Limb (tissue), 2 donors: ENCODE measurements around the gene ZNF365.

ENCODE experiments used
- DNase-seq, 2 donors: peaks; one replicate each; pipeline ENCODE4 v3.0.0-alpha.2; 2016; ENCODE audit errors: extremely low spot score in 2 of 2

Gene ZNF365

GRCh38 chr10:62414359-62414758 lies 40.2 kb downstream of the ZNF365 start:
- no peak for DNase-seq

DNA sequence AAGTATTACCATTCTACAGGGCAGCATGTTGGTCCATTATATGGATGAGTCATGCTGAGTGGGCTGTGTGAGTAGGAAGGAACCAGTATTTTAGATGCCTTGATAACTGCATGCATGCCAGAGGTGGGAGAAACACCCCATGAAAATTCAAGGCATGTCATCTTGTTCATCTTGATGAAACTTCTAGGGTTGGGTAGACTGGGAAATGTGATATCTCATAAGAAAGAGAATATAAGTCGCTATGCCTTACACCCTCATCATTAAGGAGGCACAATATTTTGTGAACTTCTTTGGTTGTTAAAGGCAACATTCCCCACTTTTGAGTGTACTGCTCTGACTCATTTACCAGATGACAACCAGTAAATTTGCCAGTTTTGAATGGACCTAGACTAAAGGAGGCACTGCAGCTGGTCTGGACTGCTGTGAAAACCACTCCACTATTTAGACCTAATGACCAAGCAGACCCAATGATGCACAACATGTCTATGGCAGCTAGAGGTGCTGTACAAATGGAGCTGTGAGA lies 48.0 kb downstream of the ZNF365 start:
- DNase-seq, result no peak

GRCh38 chr10:62424026-62424425 lies 49.9 kb downstream of the ZNF365 start:
- no peak for DNase-seq

GRCh38 chr10:62426086-62426485 lies 51.9 kb downstream of the ZNF365 start:
- DNase-seq, result no peak

DNA sequence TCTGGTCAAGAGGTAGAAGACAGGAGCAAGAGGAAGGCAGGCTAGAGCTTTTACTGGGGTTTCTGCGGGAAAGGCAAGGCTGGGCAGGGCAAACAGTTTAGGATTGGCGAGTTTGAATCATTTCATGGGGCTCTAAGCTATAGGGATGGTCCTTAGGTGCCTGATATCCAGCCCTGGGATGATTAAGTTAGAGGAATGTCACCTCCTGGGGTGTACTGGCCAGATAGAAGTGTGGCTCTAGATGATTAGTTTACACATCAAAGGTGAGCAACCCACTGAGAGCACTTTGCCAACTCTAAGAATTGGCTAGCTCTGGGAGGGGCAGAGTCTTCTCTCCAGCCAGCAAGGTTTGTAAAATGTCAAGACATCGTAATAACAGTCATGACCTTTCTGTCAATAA lies 52.4 kb downstream of the ZNF365 start:
- no peak for DNase-seq

GRCh38 chr10:62430881-62431280 lies 56.7 kb downstream of the ZNF365 start:
- DNase-seq, result no peak

DNA sequence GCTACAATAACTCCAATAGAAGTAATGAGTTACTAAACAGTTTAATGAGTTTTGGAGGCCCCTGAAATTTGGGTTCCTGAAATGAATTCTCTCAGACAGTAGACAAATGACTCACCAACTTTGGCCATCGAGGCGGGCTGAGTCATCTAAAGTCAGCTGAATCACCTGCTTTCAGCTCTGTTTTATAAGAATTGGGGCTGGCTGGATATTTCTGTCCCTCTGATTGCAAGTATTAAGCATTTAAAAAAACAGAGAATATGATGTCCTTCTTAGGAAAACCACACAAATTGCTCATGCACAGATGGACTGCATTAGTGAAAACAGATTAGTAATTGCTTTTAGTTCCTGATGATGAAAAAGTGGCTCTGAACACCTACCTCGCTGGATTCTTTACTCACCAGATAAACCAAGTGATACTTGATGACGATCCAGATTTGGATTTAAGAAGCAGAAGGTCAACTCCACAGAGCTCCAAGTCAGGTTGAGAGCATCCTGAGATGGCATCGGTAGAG lies 59.1 kb downstream of the ZNF365 start:
- DNase-seq, result no peak

GRCh38 chr10:62433901-62434300 lies 59.7 kb downstream of the ZNF365 start:
- DNase-seq, result no peak

- peak in 1 of 2 donors; percentile 53 for DNase-seq
These were observed 63.5 kb downstream of the ZNF365 start for GRCh38 chr10:62437696-62438095.

GRCh38 chr10:62442006-62442405 lies 67.8 kb downstream of the ZNF365 start:
- peak in 1 of 2 donors; percentile 48 for DNase-seq

DNA sequence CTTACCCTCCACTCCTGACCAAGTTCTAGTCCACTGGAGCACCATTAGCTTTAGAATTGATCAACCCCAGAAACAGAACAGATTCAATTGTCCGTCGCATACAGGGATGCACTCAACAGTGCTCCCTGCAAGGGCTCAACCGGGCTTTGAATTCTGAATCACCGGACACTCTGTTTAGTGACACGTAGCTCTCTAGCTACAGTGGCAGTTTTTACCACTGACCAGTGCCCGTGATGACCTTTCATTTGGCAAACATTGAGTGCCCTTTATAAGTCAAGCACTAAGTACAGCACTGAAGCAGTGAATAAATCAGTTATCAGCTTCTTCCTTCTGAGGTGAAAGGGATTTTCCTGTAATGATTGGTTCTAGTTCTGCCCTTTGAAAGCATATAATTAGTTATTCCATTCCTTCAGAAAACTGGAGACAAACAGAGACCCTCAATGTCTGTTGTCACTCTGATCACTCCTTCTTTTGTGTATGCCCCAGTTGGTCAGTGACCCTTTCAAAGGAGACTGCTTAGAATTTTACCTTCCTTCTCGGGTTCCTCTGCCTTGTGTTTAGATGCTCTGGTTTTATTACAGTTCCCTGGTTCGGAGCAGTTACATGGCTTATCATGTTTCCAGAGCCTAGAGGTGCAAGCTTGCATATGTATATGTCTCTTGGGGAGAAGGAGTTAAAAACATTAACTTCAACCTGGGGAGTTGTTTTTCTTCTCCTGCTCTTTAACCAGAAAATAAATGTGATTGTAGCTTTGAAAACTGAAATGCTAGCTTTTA lies 68.9 kb downstream of the ZNF365 start:
- DNase-seq, result no peak

GRCh38 chr10:62443866-62444265 lies 69.7 kb downstream of the ZNF365 start:
- DNase-seq, result no peak

- no peak for DNase-seq
These were observed 72.5 kb downstream of the ZNF365 start for GRCh38 chr10:62446627-62447026.

- DNase-seq, result no peak
These were observed 76.9 kb downstream of the ZNF365 start for GRCh38 chr10:62450912-62451610.

DNA sequence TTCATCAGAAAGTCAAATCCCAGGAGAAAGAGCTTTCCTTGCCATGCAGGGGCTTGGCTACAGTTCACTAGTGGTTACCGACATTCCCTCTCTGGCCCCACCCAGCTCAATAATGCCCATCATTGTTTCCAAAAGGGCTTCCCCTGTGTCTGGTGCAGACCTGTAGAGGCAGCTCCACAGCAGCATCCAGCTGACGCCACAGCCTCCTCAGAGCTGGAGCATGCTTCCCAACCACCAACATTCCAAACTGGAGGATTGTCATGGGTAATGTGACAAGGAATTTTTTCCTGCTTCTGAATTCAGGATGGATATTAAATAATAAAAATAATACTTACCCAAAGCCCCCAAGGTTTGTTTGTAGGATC lies 77.4 kb downstream of the ZNF365 start:
- no peak for DNase-seq
